HG02870 (cell line): Measurements from ENCODE around the gene GPBAR1.
A peak's percentile ranks its signal among the peaks of the same experiment; 100 is the strongest.
"Not testable (repeated sequence)": the region's sequence is repeated elsewhere in the genome, so short reads cannot be mapped to it uniquely, and the experiment has no call there.

ENCODE experiments used
- ATAC-seq: cut with Tn5 transposase; IDR thresholded peaks from one replicate; pipeline ENCODE4 v1.9.1; 2021; ENCODE audit warnings: mild to moderate bottlenecking, moderate library complexity; ENCODE audit not compliant: unreplicated experiment

Gene GPBAR1

GRCh38 chr2:218266316-218266979 is 5.6 kb downstream of the GPBAR1 start:
- ATAC-seq, result no peak

- no peak for ATAC-seq
Measured at GRCh38 chr2:218267259-218267658, 6.4 kb downstream of the GPBAR1 start.

- peak; percentile 86 for ATAC-seq
Measured at GRCh38 chr2:218269900-218270720, 9.3 kb downstream of the GPBAR1 start, which contains the start of the genes AAMP and PNKD. TSS of gene AAMP (minus strand) at chr2:218270137. CDS start at chr2:218270086, 51 bp downstream. TSS of gene PNKD (plus strand) at chr2:218270519. CDS start at chr2:218270536, 17 bp downstream.

- no peak for ATAC-seq
Measured at GRCh38 chr2:218270721-218271486, 10.1 kb downstream of the GPBAR1 start.

GRCh38 chr2:218271487-218271797 is 10.6 kb downstream of the GPBAR1 start:
- no peak for ATAC-seq

DNA sequence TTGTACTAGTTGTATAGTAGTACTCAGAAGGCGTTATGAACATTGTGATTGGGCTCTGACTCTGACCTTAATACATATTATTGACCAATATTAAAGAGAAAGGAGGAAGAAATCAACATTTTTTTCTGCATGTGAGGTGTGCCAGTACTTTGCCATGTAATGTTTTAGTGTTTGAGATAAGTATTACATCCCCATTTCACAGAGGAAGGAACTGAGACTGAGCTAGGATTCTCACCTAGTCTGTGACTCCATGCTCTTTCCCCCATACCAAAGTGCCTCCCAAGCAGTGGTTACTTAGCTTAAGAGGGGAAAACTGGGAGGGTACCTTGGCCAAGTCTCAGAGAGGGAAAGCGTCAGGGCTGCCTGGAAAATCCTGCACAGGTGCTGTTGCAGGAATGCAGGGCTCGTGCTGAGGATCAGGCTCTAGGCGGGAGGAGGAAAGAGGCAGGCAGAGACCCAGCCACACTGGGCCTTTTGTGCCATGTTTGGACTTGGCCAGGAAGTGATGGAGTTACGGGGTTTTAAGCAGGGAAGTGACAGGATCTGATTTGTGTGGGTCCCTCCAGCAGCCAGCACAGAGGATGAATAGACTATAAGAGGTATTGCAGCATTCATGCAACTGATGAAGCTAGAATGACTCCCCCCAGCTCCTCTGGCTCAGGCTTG is 11.2 kb downstream of the GPBAR1 start:
- ATAC-seq, result no peak

DNA sequence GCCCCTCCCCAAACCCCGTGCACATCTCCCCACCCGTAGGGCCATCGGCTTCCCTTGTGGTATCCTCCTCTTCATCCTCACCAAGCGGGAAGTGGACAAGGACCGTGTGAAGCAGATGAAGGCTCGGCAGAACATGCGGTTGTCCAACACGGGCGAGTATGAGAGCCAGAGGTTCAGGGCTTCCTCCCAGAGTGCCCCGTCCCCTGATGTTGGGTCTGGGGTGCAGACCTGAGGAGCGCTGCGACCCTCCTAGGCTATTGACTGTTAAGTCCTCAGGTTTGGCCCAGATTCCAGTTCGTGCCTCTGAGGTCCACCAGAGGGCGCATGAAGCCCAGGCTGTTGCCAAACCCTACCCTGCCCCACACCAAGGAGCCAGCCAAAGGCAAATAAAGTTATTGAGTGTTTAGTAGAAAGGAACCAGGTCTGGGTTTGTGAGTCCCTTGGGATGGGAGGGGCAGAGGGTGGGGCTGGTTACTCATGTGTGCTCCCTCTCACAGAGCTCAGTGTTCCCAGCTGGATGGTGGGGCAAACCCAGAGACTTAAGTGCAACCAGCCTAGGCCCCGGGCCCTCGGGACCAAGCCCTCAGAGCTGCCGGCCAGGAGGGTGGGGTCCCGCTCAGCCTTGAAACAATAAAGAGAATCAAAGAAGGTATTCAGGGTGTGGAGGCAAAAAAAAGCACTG is 11.9 kb downstream of the GPBAR1 start:
- no peak for ATAC-seq

- ATAC-seq, result not testable (repeated sequence)
Measured at GRCh38 chr2:218273214-218273907, 12.5 kb downstream of the GPBAR1 start.

DNA sequence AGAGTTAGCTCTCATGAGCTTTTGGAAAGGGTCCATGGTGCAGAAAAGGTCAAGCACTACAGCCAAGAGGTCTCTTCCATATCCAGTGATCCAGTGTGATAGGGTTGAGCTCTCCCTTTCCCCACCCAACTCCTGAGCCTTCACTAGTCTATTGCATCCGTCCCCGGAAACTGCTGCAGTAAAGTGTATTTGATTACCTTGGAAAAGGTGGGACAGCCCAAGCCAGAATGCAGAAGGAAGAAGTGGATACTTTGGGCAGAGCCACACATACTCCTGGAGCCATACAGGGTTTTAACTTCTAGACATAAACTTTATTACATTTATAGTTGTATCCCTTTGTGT is 13.1 kb downstream of the GPBAR1 start:
- ATAC-seq, result no peak

- no peak for ATAC-seq
Measured at GRCh38 chr2:218274586-218274985, 13.8 kb downstream of the GPBAR1 start.

- ATAC-seq, result no peak
Measured at GRCh38 chr2:218275371-218276072, 14.7 kb downstream of the GPBAR1 start.

DNA sequence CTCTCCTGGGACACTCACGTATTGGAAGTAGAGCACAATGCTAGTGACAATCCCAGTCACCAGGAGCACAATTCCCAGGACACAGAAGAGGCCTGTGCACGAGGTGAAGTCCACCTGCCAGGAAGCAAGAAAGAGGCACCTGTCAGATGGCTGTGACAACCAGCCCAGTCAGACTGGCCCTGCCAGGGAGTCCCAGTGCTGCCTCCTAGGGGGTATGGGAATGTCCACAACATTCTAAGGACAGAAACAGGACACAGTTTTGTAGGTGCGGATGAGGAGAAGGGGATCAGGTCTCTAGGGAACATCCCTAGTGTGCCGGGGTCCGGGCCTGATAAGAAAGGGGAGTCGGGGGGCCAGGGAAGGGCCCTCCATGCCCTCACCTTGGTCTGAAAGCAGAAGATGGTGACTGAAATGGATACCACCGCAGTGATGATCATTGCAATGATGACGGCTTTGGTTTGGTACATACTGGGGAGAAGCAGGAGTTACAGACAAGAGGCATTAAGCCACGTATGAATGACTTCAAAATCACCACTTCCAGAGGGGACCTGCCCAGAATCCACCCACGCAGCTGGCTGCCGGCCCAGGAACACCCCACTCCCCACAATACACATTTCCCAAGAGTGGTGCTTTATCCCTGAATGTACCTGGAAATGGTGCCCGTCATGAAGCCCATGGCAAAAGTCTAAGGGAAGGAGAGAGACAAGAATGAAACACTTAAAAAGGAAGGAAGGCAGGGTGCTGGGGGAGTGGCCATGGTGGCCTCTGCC is 16.4 kb downstream of the GPBAR1 start:
- no peak for ATAC-seq

DNA sequence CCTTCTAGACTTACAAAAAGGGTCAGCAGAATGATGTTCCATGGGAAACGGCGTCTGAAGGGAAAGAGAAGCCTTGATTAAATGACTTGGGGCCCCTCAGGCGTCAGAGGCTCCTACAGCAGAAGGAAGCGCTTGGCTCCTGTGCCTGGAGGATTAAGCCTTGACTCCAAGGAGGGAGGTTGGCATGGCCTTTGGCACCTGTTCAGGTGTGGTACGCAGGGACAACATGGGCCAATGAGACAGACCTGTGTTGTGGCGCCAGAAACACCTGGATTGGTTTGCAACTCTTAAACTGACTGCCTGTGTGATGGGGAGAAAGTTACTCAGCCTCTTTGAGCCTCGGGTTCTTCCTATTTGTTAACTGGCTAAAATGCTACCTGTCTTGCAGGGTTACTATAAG is 17.1 kb downstream of the GPBAR1 start:
- no peak for ATAC-seq

GRCh38 chr2:218278531-218279360 is 17.9 kb downstream of the GPBAR1 start:
- no peak for ATAC-seq

- ATAC-seq, result no peak
Measured at GRCh38 chr2:218280260-218280870, 19.6 kb downstream of the GPBAR1 start.

GRCh38 chr2:218281449-218281848 is 20.6 kb downstream of the GPBAR1 start:
- ATAC-seq, result no peak
